Measurements from ENCODE around the gene MYO1D.
A peak's percentile ranks its signal among the peaks of the same experiment; 100 is the strongest.
"Not testable (repeated sequence)": the region's sequence is repeated elsewhere in the genome, so short reads cannot be mapped to it uniquely, and the experiment has no call there.

The MYO1D gene

GRCh38 chr17:32876417-32877163, at the start of gene MYO1D:
Gene MYO1D (minus strand): TSS chr17:32877124. CDS start chr17:32876872, 252 bp downstream.
- FAIRE-seq (no peak), DNase-seq (ENCODE audit: insufficient read length, low spot score) (no peak)

GRCh38 chr17:32926183-32926582, 49.3 kb upstream of the MYO1D start:
- DNase-seq (ENCODE audit: insufficient read length, low spot score): no peak

More at GRCh38 chr17:32876417-32877163, at the start of gene MYO1D:
- TF ChIP-seq CTCF (IDR thresholded peaks at IDR 0.05; ENCODE audit: insufficient read depth, missing control alignments): peak; percentile 31

GRCh38 chr17:32923905-32924304, 47.0 kb upstream of the MYO1D start:
- FAIRE-seq; DNase-seq (ENCODE audit: insufficient read length, low spot score): not testable (repeated sequence)

More at GRCh38 chr17:32926183-32926582, 49.3 kb upstream of the MYO1D start:
- TF ChIP-seq CTCF (IDR thresholded peaks at IDR 0.05; ENCODE audit: insufficient read depth, missing control alignments): no peak
- no peak for FAIRE-seq

- FAIRE-seq: no peak
- no peak for TF ChIP-seq CTCF (IDR thresholded peaks at IDR 0.05; ENCODE audit: insufficient read depth, missing control alignments)
- no peak for DNase-seq (ENCODE audit: insufficient read length, low spot score)
These were observed 44.1 kb upstream of the MYO1D start for GRCh38 chr17:32921017-32921416.

GRCh38 chr17:32920293-32920692, 43.4 kb upstream of the MYO1D start:
- no peak for TF ChIP-seq CTCF (IDR thresholded peaks at IDR 0.05; ENCODE audit: insufficient read depth, missing control alignments)
- DNase-seq (ENCODE audit: insufficient read length, low spot score) (no peak), FAIRE-seq (no peak)

- FAIRE-seq; DNase-seq (ENCODE audit: insufficient read length, low spot score): not testable (repeated sequence)
These were observed 43.0 kb upstream of the MYO1D start for GRCh38 chr17:32919876-32920275.

- FAIRE-seq (no peak), DNase-seq (ENCODE audit: insufficient read length, low spot score) (no peak)
- TF ChIP-seq CTCF (IDR thresholded peaks at IDR 0.05; ENCODE audit: insufficient read depth, missing control alignments): no peak
These were observed 40.9 kb upstream of the MYO1D start for GRCh38 chr17:32917842-32918241.

- no peak for FAIRE-seq
These were observed 40.2 kb upstream of the MYO1D start for GRCh38 chr17:32917081-32917480.

More at GRCh38 chr17:32917081-32917480, 40.2 kb upstream of the MYO1D start:
- TF ChIP-seq CTCF (IDR thresholded peaks at IDR 0.05; ENCODE audit: insufficient read depth, missing control alignments): no peak
- DNase-seq (ENCODE audit: insufficient read length, low spot score): no peak

All from D721Med (cell line).